Measurements from ENCODE around the gene RRP8. TPM values are rescaled to one million over a fixed set of nuclear protein-coding genes. Genes with fewer than 3 reads are reported as not detected.

RRP8 gene
- total RNA-seq, 1 donor from 2014 or later, result 26.9 TPM

DNA sequence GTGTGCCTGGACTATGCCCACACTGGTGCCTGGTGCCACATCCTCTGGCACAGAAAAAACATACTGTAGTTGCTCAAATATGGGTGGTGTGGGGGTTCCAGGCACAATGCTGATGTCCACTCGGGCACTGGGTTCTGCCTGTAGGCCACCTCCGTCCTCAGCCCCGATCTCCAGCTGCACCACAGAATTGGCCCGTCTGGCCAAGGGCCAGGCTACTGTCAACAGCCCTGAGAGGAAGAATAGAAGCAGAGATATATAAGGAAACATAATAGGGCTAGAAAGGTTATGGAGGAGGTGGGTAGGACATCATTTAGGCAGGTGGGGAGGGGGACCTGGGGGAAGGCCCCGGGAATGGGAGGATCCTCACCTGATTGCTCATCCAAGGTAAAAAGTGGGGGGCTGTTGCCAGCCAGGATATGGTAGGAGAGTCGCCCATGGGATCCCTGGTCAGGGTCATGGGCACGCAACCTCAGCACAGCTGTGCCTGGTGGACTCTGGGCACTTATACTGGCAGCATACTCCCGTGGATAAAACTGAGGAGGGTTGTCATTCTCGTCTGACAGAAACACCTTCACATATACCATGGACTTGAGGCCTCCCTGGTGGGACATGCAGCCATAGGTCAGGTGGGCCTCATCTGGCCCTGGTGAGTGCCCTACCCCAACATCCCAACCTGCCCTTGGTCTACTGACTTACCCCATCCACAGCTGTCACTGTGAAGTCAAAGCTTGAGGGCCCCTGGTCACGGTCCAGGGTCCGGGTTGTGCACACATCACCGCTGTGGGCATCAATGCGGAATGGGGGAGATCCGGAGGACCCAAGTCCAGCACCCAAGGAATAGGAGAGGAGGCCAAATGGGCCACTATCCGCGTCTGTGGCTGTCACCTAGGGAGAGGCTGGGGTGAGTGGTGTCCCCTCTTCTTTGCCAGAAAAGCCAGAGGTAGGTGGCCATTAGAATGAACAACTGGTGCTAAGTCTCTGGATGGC is 30.3 kb upstream of the RRP8 start:
- intact Hi-C loops (cut with micrococcal nuclease), result no loop called here

DNA sequence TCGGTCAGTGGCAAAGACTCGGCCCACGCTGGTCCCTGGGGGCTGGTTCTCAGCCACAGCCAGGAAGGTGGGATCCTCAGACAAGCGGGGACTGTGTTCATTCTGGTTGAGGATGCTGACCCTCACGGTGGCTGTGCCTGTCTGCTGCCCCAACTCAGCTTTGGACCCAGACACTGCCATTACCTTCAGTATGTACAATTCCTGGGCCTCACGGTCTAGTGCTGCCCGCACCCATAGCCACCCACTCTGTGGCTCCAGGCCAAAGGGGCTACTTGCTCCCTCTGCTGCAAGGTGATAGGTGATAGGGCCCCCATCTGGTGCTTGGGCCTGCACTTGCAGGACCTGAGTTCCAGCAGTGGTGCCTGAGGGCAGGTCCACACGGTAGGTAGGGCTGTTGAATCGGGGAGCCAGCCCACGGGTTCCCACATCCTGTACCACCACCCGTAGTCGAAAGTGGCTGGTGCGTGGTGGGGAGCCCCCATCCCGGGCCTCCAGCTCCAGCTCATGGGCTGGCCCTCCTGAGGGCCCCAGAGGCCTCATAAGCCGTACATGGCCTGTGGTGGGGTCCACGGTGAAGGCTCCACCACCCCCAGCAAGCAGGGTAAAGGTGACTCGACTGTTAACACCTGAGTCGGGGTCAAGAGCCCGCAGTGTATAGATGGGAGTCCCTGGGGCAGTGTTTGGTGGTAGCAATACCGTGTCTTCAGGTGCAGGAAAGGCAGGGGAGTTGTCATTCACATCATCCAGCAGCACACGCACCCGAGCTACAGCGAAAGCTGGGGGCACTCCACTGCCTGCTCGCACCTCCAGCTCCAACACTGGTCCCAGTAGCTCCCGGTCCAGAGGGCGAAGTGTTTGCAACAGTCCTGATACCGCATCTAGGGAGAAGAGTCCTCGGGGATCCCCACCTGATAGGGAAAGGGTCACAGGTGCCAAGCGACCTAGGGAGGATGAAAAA is 29.0 kb upstream of the RRP8 start:
- intact Hi-C loops (cut with micrococcal nuclease), result no loop called here

DNA sequence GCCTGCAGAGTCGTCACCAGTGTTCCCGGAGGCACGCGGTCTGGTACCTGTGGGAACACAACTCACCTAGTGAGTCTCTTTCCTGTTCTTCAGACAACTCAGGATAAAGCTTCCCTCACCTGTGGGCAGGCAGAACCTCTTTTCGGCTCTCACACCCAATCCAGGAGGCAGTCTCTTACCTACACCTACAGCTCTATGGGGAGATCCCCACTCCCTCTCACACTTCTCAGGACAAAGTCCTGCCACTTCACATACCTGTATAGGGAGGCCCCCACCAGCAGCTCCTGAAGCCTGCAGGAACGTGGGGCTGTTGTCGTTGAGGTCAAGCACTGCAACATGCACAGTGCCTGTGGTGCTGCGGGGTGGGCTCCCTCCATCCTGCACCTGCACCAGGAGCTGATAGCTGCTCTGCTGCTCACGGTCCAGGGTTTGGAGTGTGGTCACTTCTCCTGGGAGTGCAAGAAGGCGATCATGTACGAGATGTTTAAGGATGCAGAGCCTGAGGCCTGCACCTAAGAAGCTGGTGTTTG is 28.0 kb upstream of the RRP8 start:
- intact Hi-C loops (cut with micrococcal nuclease), result no loop called here

DNA sequence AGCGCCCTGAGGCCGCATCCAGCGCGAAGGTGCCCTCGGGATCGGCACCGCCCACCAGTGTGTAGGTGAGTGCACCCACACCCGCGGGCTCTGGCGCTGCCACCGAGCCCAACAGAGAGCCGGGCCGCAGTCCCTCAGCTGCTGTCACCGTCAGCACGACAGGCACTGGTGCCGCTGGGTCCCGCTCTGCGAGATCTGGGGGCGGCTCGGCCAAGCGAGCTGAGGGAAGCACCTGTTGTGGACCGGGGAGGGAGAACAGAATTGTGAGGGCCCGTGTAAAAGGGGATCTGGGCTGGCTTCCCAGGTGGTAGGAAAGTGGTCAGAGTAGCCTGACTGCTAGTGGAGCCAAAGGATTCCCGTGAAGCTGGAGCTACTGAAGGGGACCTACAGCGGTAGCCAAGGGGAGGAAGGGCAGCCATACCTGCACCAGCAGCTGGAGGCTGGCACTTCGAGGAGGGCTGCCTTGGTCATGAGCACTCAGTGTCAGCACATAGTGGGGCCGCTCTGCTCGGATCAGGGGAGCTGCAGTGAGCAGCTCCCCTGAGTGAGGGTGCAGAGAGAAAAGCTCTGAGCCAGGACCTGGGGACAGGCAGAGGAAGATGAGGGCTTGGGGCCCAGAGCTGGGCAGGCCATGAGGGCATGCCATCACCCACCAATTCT is 27.3 kb upstream of the RRP8 start:
- intact Hi-C loops (cut with micrococcal nuclease), result no loop called here

DNA sequence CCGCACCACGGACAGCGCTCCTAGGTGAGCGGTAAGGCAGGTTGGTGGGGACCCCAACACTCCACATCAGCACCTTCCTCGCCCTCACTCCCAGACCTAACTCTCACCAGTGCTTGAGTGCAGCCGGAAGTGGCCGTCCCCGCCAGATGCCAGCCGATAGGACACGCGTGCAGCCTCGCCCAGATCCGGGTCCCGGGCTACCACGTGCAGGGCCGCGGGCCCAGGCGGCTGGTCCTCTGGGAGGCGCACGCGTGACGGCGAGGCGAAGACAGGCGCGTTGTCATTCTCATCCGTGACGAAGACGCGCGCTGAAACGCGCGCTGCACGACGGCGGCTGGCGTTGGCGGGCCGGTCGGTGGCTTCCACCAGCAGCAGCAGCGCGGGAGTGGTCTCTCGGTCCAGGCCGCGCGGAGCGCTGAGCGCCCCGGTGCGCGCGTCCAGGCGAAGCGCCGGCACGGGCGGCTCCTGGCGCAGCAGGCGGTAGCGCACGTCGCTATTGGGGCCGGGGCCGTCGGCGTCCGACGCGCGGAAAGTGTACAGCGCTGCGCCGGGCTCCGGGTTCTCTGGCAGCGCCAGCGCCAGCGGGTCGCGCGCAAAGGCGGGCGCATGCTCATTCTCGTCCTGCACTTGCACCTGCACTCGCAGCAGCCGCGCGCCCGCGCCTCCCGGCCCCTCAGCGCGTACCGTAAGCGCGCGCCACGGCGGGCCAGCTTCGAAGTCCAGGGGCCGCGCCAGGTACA is 26.6 kb upstream of the RRP8 start:
- intact Hi-C loops (cut with micrococcal nuclease), result no loop called here

DNA sequence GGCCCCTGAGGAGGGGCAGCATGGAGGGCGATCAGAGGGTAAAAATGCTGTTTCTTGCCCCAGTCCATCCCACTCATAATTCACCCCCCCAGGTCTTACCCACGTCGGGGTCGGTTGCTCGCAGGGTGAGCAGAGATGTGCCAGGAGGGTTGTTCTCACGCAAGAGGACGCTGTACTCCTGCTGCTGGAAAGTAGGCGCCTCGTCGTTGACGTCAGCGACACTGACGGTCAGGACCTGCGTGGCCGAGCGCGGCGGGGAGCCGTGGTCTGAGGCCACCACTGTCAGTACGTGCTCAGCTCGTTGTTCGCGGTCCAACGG is 26.1 kb upstream of the RRP8 start:
- intact Hi-C loops (cut with micrococcal nuclease), result no loop called here

DNA sequence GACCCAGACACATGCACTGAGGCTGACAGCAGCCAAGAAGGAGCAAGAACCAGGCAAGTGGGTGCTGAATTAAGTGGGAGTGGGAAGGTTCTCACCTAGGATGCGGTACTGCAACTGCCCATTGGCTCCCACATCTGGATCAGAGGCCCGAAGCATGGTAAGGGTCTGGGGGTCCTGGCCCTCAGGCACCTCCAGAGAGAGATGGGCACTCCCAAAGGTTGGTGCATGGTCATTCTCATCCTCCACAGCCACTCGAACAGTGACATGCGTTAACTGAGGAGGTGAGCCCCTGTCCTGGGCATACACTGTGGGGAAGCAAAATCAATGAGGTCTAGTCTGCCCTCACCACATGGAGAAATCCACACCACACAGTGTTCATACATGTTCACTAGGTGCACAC is 25.1 kb upstream of the RRP8 start:
- intact Hi-C loops (cut with micrococcal nuclease), result no loop called here

DNA sequence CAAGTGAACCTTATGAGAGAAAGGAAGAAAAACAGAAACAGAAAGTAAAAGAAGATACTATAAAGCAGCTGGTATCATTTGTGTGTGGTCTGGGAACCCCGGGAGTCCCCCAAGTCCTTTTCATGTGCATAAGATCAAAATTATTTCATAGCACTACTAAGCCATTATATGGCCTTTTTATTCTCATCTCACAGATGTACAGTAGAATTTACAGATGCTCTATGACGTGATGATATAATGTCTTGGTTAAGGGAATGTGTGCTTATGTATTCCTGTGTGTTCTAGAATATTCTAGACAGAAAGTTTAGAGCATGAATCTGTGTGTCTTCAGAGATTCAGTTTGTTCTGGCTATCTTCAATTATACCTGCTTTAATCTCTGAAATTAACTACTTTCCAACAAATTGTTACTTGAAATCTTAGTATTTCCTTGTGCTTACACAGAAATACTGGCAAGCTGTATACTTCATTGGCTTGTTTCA is 24.4 kb upstream of the RRP8 start:
- intact Hi-C loops (cut with micrococcal nuclease), result no loop called here

DNA sequence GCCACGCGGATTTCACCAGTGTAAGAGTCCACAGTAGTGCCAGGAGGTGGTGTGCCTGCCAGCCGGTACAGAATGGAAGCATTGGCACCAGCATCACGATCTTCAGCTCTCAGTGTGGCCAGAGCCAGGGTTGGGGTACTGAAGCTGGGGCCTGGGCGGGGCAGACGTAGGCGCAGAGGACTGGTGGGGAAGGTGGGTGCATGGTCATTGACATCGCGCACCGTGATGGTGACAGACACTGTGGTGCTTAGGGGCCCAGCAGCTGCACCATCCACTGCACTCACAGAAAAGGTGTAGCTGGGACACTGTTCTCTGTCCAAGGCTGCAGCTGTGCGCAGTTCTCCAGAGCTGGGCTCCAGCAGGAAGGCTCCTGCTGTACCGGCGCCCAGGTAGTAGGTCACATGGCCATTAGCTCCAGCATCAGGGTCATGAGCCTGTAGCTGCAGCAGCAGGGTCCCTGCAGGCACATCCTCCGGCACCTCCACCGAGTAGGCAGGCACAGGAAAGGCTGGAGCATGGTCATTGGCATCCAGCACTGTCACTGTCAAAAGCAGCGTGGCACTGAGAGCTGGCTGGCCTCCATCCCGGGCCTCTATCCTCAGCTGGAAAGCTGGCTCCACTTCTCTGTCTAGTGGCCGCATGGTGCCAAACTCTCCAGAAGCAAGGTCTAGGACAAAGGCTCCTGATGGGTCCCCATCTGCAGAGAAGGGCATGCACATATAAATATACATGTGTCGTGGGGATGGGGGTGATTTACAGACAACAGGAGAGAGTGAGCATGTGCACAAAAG is 23.8 kb upstream of the RRP8 start:
- intact Hi-C loops (cut with micrococcal nuclease), result no loop called here

DNA sequence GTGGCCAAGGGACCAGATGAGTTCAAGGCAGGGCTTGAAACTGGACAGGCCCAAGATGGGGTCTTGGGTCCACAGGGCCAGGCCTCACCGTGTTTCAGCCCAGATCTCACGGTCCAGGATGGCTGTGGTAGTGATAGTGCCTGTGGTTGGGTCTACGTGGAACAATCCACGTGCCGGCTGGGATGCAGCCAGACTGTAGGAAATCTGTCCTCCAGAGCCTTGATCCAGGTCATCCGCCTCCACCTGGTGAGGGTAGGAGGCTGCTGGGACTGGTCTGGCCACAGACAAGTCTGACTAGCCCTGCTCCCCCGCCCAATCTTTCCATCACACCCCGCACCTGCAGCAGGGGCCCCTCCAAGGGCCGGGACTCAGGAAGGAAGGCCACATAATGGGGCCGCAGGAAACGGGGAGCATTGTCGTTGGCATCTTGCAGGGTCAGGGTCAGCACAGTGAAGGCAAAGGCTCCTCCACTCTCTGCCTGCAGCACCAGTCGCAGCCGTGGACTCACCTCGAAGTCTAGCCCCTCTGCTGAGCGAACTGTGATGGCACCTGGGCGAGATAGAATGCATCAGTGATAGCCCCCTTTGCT is 22.5 kb upstream of the RRP8 start:
- intact Hi-C loops (cut with micrococcal nuclease), result no loop called here

DNA sequence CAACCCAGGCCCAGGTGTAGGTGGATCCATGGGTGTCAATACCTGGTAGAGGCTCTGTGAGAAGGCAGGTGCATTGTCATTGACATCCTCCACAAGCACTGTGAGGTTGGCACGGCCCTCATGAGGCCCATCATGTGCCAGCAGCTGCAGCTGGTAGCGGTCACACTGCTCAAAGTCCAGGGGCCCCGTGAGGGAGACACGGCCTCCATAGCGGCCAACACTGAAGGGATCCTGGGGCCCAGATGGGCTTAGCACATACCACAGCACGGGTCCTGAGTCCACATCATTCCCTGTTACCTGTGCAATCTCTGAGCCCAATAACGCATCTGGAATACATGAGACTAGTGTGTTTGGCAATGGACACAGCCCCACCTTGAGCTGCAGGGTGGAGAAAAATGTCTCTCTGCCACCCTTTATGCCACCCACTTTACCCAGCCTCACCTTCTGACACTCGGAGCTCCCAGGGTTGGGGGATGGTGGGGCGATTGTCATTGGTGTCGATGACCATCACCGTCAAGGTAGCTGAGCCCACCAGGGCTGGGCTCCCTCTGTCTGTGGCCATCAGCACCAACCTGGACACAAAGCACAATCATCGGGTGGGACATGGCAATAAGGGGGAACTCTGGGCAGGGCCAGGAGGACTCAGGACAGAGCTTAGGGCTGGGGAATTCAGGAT is 21.9 kb upstream of the RRP8 start:
- intact Hi-C loops (cut with micrococcal nuclease), result no loop called here

DNA sequence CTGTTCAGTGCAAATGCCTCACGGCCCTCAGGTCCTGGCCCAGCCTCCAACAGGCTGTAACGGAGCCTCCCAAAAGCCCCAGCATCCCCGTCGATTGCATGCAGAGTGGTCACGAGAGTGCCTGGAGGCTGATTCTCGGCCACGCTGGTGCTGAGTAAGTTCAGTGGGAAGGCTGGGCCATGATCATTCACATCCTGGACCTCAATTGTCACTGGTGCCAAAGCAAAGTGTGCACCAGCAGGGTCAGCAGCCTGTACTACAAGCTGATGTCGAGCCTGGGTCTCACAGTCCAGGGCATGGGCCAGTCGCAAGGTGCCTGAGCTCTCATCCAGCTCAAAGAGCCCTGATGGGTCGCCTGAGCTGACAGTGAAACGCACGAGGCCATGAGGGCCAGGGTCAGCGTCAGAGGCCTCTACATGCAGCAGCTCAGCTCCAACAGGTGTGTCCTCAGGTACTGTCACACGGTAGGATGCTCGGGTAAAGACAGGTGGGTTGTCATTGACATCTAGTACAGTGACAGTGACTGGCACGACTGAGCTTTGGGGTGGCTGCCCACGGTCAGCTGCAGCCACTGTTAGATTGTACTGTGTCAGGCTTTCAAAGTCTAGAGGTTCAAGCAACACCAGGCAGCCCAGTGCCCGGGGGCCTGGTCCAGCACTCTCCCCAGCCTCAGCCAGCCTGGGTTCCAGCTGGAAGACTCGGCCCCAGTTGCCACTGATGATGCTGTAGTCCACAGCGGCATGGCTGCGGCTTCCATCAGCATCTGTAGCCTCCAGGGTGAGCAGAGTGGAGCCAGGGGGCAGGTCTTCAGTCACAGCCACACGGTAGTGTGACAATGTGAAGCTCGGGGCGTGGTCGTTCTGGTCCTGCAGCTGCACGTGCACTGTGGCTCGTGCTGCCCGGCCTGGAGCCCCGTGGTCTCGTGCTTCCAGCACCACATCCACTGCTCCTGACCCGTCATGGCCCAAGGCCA is 20.3 kb upstream of the RRP8 start:
- intact Hi-C loops (cut with micrococcal nuclease), result no loop called here

DNA sequence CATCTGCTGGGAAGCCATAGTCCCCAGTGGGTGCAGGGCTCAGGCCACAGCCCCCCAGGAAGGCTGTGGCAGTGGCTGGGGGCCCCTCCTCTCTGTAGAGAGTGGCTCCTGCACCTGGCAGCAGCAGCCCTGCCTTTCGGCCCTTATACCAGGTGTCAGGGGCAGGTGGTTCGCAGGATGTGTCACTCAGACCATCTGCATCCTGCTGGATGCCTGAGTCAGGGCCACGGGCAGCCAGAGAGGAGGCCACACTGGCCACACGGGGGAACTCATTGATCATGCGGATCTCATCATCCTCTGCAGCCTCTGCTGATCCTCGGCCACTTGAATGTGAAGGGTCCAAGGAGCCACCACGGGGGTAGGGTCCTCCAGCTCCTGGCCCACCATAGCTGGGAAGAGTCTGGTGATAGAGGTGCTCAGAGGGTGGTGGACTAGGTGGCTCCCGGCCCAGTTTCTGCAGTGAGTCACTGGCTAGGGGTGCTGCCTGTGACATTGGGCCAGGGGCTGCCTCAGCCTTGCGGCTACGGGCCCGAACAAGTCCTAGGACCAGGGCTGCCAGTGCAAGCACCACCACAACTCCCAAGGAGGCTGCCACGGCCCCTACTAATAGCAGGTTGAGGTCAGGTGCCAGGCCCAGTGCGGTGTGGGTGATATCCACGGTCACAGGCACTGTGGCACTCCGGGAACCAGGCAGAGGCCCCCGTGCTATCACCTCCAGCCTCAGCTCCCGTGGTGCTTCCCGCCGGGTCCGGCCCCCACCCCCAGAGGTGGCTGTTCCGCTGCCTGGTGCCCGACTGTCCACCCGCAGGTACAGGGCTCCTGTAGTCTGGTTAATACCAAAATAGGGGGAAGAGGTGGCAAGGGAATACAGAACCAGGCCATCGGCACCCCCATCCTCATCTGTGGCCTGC is 19.1 kb upstream of the RRP8 start:
- intact Hi-C loops (cut with micrococcal nuclease), result no loop called here

DNA sequence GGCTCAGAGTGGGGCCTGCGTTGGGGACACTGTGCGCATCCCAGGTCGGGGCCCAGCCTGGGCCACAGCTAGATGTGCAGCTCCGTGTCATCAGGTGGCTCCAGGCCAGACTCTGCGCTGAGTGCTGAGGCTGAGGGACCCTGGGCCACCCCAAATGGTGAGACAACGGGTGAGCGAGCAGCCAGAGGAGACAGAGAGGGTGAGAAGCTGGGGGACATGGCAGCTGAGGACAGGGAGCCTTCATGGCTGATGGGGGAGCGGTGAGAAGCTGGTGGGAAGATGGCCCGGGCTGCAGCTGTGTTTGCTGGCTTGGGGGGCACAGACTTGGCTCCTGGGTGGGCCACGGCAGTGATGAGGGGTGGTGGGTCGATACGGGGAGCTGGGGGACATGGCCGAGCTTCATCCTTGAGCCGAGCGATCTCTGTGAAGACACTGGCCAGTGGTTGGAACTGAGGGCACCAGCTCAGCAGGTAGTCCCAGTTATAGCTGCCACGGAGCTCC is 18.3 kb upstream of the RRP8 start:
- intact Hi-C loops (cut with micrococcal nuclease), result no loop called here

DNA sequence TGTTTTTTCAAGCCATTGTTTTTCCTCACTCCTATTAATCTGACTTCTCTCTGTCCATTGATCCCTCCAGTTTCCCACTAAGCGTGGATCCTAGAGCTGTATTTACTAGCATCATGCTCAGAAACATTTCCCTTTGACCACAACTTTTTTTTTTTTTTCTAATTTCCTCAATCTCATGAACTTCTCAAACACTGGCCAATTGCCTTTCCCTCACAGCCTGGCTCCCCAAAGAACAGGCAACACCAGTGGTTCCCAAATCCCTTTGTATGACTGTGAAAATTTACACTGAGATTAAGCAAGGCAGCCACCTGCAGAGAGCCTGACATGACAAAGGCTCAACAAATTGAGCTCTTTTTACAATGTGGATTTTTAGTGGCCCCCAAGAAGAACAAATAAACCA is 17.2 kb upstream of the RRP8 start:
- intact Hi-C loops (cut with micrococcal nuclease), result no loop called here

DNA sequence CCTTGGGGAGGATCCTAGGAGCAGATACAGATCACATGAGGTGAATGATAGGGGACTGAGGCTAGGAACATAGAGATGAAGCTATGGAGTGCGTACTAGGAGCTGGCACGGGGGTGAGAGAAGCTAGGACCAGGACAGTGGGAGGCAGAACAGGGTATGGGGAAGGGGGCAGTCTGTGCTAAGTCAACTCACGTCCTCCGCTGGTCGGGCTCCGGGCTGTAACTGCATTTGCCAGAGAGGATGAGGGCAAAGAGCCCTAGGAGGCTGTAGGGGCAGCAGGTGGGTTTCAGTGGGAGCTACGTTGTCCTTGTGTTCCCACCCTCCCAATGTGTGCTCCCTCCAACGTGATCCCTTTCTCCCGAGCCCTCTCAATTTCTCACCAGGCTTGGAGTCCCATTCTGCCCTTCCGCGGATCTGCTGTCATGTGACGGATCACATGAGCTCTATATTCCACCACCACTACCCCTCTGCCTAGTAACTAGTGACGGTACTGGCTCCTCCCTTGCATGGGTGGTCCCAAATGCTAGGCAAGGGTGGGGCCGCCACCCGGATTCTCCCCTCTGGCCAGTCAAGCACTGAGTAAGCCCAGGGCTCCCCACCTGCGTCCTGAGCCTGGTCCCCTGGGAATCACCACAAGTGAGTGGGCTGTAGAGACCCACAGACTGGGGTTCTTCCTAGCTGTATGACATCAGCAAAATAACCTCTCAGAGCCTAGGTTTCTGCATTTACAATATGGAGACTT is 15.8 kb upstream of the RRP8 start, which contains the start of gene TPP1:
TSS of gene TPP1 (minus strand) at position 419 of the 742 bp plus-strand sequence. CDS start at position 397, 22 bp downstream.
- intact Hi-C loops (cut with micrococcal nuclease), result loop anchor here (1.0 to 2.0 kb wide), 3 partner anchors 15 to 64 kb away; partner anchors contain the start of gene MRPL17
